HUES6 (cell line): Measurements from ENCODE around the gene CSNK1E.

Experiments used
- H3K27ac ChIP-seq: 2 replicates; pipeline ENCODE4 v1.7.0; 2013; ENCODE audit warnings: low read depth, mild to moderate bottlenecking, low read length, inconsistent platforms
- H3K27me3 ChIP-seq: 2 replicates; pipeline ENCODE4 v1.6.1; 2013; ENCODE audit warnings: low read length; ENCODE audit not compliant: control insufficient read depth, insufficient read depth
- H3K36me3 ChIP-seq: 2 replicates; pipeline ENCODE4 v1.6.1; 2013; ENCODE audit warnings: low read length; ENCODE audit not compliant: control insufficient read depth, insufficient read depth
- H3K4me1 ChIP-seq: 2 replicates; pipeline ENCODE4 v1.6.1; 2013; ENCODE audit warnings: low read length; ENCODE audit not compliant: control insufficient read depth, insufficient read depth
- H3K4me3 ChIP-seq: 2 replicates; pipeline ENCODE4 v1.5.1; 2013; ENCODE audit warnings: low read depth, low read length
- H3K9ac ChIP-seq: one replicate; pipeline ENCODE4 v1.6.1; 2013; ENCODE audit warnings: mild to moderate bottlenecking, low read length
- H3K9me3 ChIP-seq: 2 replicates; pipeline ENCODE4 v1.6.1; 2013; ENCODE audit warnings: low read depth, low read length; ENCODE audit not compliant: control insufficient read depth, insufficient read depth

CSNK1E gene

GRCh38 chr22:38271927-38272372 lies 45.3 kb downstream of the CSNK1E start:
- H3K4me1 ChIP-seq, result peaks cover 40% of the 10 kb centered on the region

GRCh38 chr22:38271101-38271500 lies 46.1 kb downstream of the CSNK1E start:
- Histone ChIP-seq H3K9ac (no peak overlapping the region), H3K9me3 (no peaks in the 10 kb centered on the region), H3K4me3 (peak overlapping the region; percentile 88), H3K27me3 (no peaks in the 10 kb centered on the region), H3K4me1 (peaks cover 41% of the 10 kb centered on the region), H3K27ac (no peak overlapping the region), H3K36me3 (peaks cover 13% of the 10 kb centered on the region; the same call in 1 of the 2 replicates)

More at GRCh38 chr22:38271927-38272372, 45.3 kb downstream of the CSNK1E start:
- Histone ChIP-seq H3K27ac (peak overlapping the region; percentile 76; the same call in 1 of the 2 replicates), H3K36me3 (0 out of 2 replicates have a peak, but pooled peaks cover 10% of the 10 kb centered on the region), H3K9me3 (no peaks in the 10 kb centered on the region), H3K4me3 (peak overlapping the region; percentile 88), H3K9ac (peak overlapping the region; percentile 81), H3K27me3 (no peaks in the 10 kb centered on the region)

GRCh38 chr22:38270091-38270992 lies 46.9 kb downstream of the CSNK1E start:
- Histone ChIP-seq H3K4me1 (peaks cover 42% of the 10 kb centered on the region), H3K27ac (no peak overlapping the region), H3K36me3 (peaks cover 15% of the 10 kb centered on the region; the same call in 1 of the 2 replicates), H3K9ac (no peak overlapping the region), H3K9me3 (no peaks in the 10 kb centered on the region), H3K27me3 (no peaks in the 10 kb centered on the region), H3K4me3 (no peak overlapping the region)

- H3K4me3 ChIP-seq, result no peak overlapping the region
- no peak overlapping the region for H3K9ac ChIP-seq
- H3K27ac ChIP-seq, result no peak overlapping the region
- H3K9me3 ChIP-seq, result no peaks in the 10 kb centered on the region
- peaks cover 35% of the 10 kb centered on the region for H3K4me1 ChIP-seq
- peaks cover 17% of the 10 kb centered on the region for H3K36me3 ChIP-seq
- no peaks in the 10 kb centered on the region for H3K27me3 ChIP-seq
Measured at GRCh38 chr22:38269466-38269865, 47.8 kb downstream of the CSNK1E start.

- Histone ChIP-seq H3K4me3 (no peak overlapping the region), H3K4me1 (peaks cover 31% of the 10 kb centered on the region), H3K36me3 (peaks cover 23% of the 10 kb centered on the region), H3K9me3 (no peaks in the 10 kb centered on the region), H3K27me3 (no peaks in the 10 kb centered on the region), H3K9ac (no peak overlapping the region), H3K27ac (no peak overlapping the region)
Measured at GRCh38 chr22:38267086-38267485, 50.1 kb downstream of the CSNK1E start.

- no peak overlapping the region for H3K27ac ChIP-seq
- no peaks in the 10 kb centered on the region for H3K9me3 ChIP-seq
- H3K9ac ChIP-seq, result no peak overlapping the region
- no peak overlapping the region for H3K4me3 ChIP-seq
- H3K27me3 ChIP-seq, result no peaks in the 10 kb centered on the region
- peaks cover 21% of the 10 kb centered on the region for H3K36me3 ChIP-seq
- peaks cover 24% of the 10 kb centered on the region for H3K4me1 ChIP-seq
Measured at GRCh38 chr22:38266120-38266519, 51.1 kb downstream of the CSNK1E start.

GRCh38 chr22:38264322-38264843 lies 52.9 kb downstream of the CSNK1E start:
- H3K27ac ChIP-seq, result no peak overlapping the region
- H3K9me3 ChIP-seq, result no peaks in the 10 kb centered on the region
- no peaks in the 10 kb centered on the region for H3K27me3 ChIP-seq
- no peak overlapping the region for H3K9ac ChIP-seq
- H3K4me3 ChIP-seq, result no peak overlapping the region
- peaks cover 13% of the 10 kb centered on the region for H3K36me3 ChIP-seq
- H3K4me1 ChIP-seq, result peaks cover 14% of the 10 kb centered on the region; the same call in 1 of the 2 replicates

GRCh38 chr22:38262051-38262795 lies 55.0 kb downstream of the CSNK1E start:
- H3K27me3 ChIP-seq, result no peaks in the 10 kb centered on the region
- peaks cover 13% of the 10 kb centered on the region for H3K36me3 ChIP-seq
- no peaks in the 10 kb centered on the region for H3K9me3 ChIP-seq
- H3K9ac ChIP-seq, result no peak overlapping the region
- no peak overlapping the region for H3K27ac ChIP-seq
- H3K4me3 ChIP-seq, result no peak overlapping the region
- H3K4me1 ChIP-seq, result peaks cover 20% of the 10 kb centered on the region; the same call in 1 of the 2 replicates

GRCh38 chr22:38260761-38261681 lies 56.2 kb downstream of the CSNK1E start:
- H3K27ac ChIP-seq, result no peak overlapping the region
- H3K4me3 ChIP-seq, result no peak overlapping the region
- H3K9ac ChIP-seq, result no peak overlapping the region

GRCh38 chr22:38259370-38259769 lies 57.9 kb downstream of the CSNK1E start:
- peaks cover 5% of the 10 kb centered on the region; the same call in 1 of the 2 replicates for H3K36me3 ChIP-seq
- H3K9ac ChIP-seq, result no peak overlapping the region
- peaks cover 13% of the 10 kb centered on the region; the same call in 1 of the 2 replicates for H3K4me1 ChIP-seq
- no peaks in the 10 kb centered on the region for H3K9me3 ChIP-seq
- no peak overlapping the region for H3K4me3 ChIP-seq
- no peaks in the 10 kb centered on the region for H3K27me3 ChIP-seq
- no peak overlapping the region for H3K27ac ChIP-seq

More at GRCh38 chr22:38260761-38261681, 56.2 kb downstream of the CSNK1E start:
- Histone ChIP-seq H3K9me3 (no peaks in the 10 kb centered on the region), H3K27me3 (no peaks in the 10 kb centered on the region), H3K4me1 (peaks cover 16% of the 10 kb centered on the region; the same call in 1 of the 2 replicates), H3K36me3 (peaks cover 9% of the 10 kb centered on the region)
